ENCODE data around the gene EGFL7. TPM values are rescaled to one million over a fixed set of nuclear protein-coding genes. Genes with fewer than 3 reads are reported as not detected.

Gene EGFL7
- total RNA-seq, 1 experiment from 2014 or later: 54.6 TPM

DNA sequence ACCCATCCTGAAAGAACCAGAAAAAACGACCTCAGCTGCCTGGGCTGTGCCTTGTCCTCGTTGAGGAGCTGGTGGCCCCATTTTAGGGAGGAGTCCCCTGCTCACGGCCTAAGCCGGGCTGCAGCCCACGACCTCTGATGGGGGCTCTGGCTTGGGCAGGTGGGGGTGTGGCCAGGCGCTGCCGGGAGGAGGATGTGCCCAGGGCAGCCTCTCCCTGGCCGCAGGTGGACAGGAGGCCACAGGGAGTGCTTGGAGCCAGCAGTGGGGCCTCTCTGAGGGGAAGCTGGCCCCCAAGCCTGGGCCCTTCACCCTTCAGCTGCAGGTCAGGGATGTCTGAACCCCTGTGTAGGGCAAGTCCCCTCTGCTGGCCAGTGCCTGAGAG lies 52.2 kb downstream of the EGFL7 start (continued):
- TF ChIP-seq, protein P1, sequence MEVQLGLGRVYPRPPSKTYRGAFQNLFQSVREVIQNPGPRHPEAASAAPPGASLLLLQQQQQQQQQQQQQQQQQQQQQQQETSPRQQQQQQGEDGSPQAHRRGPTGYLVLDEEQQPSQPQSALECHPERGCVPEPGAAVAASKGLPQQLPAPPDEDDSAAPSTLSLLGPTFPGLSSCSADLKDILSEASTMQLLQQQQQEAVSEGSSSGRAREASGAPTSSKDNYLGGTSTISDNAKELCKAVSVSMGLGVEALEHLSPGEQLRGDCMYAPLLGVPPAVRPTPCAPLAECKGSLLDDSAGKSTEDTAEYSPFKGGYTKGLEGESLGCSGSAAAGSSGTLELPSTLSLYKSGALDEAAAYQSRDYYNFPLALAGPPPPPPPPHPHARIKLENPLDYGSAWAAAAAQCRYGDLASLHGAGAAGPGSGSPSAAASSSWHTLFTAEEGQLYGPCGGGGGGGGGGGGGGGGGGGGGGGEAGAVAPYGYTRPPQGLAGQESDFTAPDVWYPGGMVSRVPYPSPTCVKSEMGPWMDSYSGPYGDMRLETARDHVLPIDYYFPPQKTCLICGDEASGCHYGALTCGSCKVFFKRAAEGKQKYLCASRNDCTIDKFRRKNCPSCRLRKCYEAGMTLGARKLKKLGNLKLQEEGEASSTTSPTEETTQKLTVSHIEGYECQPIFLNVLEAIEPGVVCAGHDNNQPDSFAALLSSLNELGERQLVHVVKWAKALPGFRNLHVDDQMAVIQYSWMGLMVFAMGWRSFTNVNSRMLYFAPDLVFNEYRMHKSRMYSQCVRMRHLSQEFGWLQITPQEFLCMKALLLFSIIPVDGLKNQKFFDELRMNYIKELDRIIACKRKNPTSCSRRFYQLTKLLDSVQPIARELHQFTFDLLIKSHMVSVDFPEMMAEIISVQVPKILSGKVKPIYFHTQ (CRISPR knock-in tag; IDR thresholded peaks at IDR 0.05): no peak
- no peak for TF ChIP-seq NFE2L1 (CRISPR knock-in tag; IDR thresholded peaks at IDR 0.05)
- no peak for TF ChIP-seq EMX1 (CRISPR knock-in tag; IDR thresholded peaks at IDR 0.05)
- no peak for TF ChIP-seq ZNF671 (CRISPR knock-in tag; IDR thresholded peaks at IDR 0.05)
- TF ChIP-seq, protein P2, sequence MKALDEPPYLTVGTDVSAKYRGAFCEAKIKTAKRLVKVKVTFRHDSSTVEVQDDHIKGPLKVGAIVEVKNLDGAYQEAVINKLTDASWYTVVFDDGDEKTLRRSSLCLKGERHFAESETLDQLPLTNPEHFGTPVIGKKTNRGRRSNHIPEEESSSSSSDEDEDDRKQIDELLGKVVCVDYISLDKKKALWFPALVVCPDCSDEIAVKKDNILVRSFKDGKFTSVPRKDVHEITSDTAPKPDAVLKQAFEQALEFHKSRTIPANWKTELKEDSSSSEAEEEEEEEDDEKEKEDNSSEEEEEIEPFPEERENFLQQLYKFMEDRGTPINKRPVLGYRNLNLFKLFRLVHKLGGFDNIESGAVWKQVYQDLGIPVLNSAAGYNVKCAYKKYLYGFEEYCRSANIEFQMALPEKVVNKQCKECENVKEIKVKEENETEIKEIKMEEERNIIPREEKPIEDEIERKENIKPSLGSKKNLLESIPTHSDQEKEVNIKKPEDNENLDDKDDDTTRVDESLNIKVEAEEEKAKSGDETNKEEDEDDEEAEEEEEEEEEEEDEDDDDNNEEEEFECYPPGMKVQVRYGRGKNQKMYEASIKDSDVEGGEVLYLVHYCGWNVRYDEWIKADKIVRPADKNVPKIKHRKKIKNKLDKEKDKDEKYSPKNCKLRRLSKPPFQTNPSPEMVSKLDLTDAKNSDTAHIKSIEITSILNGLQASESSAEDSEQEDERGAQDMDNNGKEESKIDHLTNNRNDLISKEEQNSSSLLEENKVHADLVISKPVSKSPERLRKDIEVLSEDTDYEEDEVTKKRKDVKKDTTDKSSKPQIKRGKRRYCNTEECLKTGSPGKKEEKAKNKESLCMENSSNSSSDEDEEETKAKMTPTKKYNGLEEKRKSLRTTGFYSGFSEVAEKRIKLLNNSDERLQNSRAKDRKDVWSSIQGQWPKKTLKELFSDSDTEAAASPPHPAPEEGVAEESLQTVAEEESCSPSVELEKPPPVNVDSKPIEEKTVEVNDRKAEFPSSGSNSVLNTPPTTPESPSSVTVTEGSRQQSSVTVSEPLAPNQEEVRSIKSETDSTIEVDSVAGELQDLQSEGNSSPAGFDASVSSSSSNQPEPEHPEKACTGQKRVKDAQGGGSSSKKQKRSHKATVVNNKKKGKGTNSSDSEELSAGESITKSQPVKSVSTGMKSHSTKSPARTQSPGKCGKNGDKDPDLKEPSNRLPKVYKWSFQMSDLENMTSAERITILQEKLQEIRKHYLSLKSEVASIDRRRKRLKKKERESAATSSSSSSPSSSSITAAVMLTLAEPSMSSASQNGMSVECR (CRISPR knock-in tag; IDR thresholded peaks at IDR 0.05; ENCODE audit: borderline replicate concordance): no peak
- no peak for TF ChIP-seq HMGA2 (CRISPR knock-in tag; IDR thresholded peaks at IDR 0.05)
- no peak for TF ChIP-seq SOX15 (CRISPR knock-in tag; IDR thresholded peaks at IDR 0.05)
- TF ChIP-seq NR2C2 (CRISPR knock-in tag; IDR thresholded peaks at IDR 0.05): no peak

DNA sequence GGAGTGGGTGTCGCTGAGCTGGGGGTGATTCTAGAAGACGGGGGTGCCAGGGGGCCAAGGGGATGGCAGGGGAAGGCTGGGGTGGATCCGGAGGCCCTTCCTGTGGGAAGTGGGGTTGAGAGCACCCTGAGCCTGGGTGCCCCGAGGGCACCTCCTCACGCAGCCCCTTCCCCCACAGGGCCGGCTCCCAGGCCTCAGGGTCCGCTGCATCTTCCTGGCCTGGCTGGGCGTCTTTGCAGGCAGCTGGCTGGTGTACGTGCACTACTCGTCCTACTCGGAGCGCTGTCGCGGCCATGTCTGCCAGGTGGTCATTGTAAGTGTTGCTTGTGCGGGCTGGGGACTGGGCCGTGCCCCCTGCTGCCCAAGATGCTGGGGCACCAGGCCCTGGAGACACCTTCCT lies 54.7 kb downstream of the EGFL7 start:
- Mint-ChIP-seq H3K36me3 (0 out of 2 replicates have a peak, but pooled peaks cover 3% of the 10 kb centered on the region), H3K9me3 (no peaks in the 10 kb centered on the region), H3K27ac (no peak overlapping the region), H3K27me3 (ENCODE audit: low read depth) (no peaks in the 10 kb centered on the region), H3K4me3 (no peak overlapping the region), H3K4me1 (peaks cover 4% of the 10 kb centered on the region)
- TF ChIP-seq FOXP1 (CRISPR knock-in tag; IDR thresholded peaks at IDR 0.05; ENCODE audit: borderline replicate concordance) (no peak), SP1 (CRISPR knock-in tag; conservative IDR thresholded peaks at IDR 0.05) (no peak), NR1H2 (CRISPR knock-in tag; IDR thresholded peaks at IDR 0.05) (no peak), ETV6 (CRISPR knock-in tag; IDR thresholded peaks at IDR 0.05) (no peak)
- TF ChIP-seq, protein P3, sequence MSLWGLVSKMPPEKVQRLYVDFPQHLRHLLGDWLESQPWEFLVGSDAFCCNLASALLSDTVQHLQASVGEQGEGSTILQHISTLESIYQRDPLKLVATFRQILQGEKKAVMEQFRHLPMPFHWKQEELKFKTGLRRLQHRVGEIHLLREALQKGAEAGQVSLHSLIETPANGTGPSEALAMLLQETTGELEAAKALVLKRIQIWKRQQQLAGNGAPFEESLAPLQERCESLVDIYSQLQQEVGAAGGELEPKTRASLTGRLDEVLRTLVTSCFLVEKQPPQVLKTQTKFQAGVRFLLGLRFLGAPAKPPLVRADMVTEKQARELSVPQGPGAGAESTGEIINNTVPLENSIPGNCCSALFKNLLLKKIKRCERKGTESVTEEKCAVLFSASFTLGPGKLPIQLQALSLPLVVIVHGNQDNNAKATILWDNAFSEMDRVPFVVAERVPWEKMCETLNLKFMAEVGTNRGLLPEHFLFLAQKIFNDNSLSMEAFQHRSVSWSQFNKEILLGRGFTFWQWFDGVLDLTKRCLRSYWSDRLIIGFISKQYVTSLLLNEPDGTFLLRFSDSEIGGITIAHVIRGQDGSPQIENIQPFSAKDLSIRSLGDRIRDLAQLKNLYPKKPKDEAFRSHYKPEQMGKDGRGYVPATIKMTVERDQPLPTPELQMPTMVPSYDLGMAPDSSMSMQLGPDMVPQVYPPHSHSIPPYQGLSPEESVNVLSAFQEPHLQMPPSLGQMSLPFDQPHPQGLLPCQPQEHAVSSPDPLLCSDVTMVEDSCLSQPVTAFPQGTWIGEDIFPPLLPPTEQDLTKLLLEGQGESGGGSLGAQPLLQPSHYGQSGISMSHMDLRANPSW (CRISPR knock-in tag; conservative IDR thresholded peaks at IDR 0.05; ENCODE audit: low read depth): no peak
- TF ChIP-seq, protein P4, sequence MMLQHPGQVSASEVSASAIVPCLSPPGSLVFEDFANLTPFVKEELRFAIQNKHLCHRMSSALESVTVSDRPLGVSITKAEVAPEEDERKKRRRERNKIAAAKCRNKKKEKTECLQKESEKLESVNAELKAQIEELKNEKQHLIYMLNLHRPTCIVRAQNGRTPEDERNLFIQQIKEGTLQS (CRISPR knock-in tag; conservative IDR thresholded peaks at IDR 0.05): no peak
- TF ChIP-seq, protein P5, sequence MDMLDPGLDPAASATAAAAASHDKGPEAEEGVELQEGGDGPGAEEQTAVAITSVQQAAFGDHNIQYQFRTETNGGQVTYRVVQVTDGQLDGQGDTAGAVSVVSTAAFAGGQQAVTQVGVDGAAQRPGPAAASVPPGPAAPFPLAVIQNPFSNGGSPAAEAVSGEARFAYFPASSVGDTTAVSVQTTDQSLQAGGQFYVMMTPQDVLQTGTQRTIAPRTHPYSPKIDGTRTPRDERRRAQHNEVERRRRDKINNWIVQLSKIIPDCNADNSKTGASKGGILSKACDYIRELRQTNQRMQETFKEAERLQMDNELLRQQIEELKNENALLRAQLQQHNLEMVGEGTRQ (CRISPR knock-in tag; IDR thresholded peaks at IDR 0.05): no peak
- ATAC-seq (no peak), DNase-seq (ENCODE audit: low spot score) (no peak)
- ChIA-PET POLR2A (no interaction called here), CTCF (no interaction called here)
